SK-N-SH treated with all-trans-retinoic acid at 6 μM for 48 hours (cell line): Measurements from ENCODE around the gene INPP5B.

ENCODE experiments used
- RARB ChIP-seq: fragments of 250-450 bp; sonication (Bioruptor Pico); IDR thresholded peaks from 2 replicates; pipeline ENCODE4 v1.8.0; 2021; ENCODE audit warnings: mild to moderate bottlenecking, moderate library complexity
- SNAI2 ChIP-seq: fragments of 250-450 bp; sonication (Bioruptor Pico); IDR thresholded peaks from 2 replicates; pipeline ENCODE4 v1.5.0; 2020; ENCODE audit warnings: mild to moderate bottlenecking, moderate library complexity
- TCF4 ChIP-seq: fragments of 250-450 bp; sonication (Bioruptor Pico); IDR thresholded peaks from 2 replicates; pipeline ENCODE4 v1.8.0; 2021; ENCODE audit warnings: mild to moderate bottlenecking, moderate library complexity, borderline replicate concordance
- ZFP3 ChIP-seq: fragments of 250-450 bp; sonication (Bioruptor Pico); IDR thresholded peaks from 2 replicates; pipeline ENCODE4 v1.5.0; 2020; ENCODE audit warnings: mild to moderate bottlenecking, moderate library complexity
- ZFP30 ChIP-seq: fragments of 450-650 bp; formaldehyde crosslinking; IDR thresholded peaks from 2 replicates; pipeline ENCODE4 v1.5.0; 2022; ENCODE audit warnings: mild to moderate bottlenecking, moderate library complexity

- TF ChIP-seq RARB (no peak), TCF4 (CRISPR knock-in tag) (no peak), ZFP3 (CRISPR knock-in tag) (no peak), ZFP30 (no peak), SNAI2 (CRISPR knock-in tag) (no peak)
These were observed 123.7 kb downstream of the INPP5B start for GRCh38 chr1:37822906-37823815.
